GM12801 (cell line): Measurements from ENCODE around the gene CCDC88B.

Experiments used
- TF ChIP-seq, protein P1 (sequence below): IDR thresholded peaks from one replicate; pipeline ENCODE4 v1.5.1; 2011; ENCODE audit warnings: control low read depth; ENCODE audit not compliant: insufficient read length; ENCODE audit errors: extremely low read depth

CCDC88B gene, protein sequence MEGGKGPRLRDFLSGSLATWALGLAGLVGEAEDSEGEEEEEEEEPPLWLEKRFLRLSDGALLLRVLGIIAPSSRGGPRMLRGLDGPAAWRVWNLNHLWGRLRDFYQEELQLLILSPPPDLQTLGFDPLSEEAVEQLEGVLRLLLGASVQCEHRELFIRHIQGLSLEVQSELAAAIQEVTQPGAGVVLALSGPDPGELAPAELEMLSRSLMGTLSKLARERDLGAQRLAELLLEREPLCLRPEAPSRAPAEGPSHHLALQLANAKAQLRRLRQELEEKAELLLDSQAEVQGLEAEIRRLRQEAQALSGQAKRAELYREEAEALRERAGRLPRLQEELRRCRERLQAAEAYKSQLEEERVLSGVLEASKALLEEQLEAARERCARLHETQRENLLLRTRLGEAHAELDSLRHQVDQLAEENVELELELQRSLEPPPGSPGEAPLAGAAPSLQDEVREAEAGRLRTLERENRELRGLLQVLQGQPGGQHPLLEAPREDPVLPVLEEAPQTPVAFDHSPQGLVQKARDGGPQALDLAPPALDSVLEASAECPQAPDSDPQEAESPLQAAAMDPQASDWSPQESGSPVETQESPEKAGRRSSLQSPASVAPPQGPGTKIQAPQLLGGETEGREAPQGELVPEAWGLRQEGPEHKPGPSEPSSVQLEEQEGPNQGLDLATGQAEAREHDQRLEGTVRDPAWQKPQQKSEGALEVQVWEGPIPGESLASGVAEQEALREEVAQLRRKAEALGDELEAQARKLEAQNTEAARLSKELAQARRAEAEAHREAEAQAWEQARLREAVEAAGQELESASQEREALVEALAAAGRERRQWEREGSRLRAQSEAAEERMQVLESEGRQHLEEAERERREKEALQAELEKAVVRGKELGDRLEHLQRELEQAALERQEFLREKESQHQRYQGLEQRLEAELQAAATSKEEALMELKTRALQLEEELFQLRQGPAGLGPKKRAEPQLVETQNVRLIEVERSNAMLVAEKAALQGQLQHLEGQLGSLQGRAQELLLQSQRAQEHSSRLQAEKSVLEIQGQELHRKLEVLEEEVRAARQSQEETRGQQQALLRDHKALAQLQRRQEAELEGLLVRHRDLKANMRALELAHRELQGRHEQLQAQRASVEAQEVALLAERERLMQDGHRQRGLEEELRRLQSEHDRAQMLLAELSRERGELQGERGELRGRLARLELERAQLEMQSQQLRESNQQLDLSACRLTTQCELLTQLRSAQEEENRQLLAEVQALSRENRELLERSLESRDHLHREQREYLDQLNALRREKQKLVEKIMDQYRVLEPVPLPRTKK (N-terminal part only)

DNA sequence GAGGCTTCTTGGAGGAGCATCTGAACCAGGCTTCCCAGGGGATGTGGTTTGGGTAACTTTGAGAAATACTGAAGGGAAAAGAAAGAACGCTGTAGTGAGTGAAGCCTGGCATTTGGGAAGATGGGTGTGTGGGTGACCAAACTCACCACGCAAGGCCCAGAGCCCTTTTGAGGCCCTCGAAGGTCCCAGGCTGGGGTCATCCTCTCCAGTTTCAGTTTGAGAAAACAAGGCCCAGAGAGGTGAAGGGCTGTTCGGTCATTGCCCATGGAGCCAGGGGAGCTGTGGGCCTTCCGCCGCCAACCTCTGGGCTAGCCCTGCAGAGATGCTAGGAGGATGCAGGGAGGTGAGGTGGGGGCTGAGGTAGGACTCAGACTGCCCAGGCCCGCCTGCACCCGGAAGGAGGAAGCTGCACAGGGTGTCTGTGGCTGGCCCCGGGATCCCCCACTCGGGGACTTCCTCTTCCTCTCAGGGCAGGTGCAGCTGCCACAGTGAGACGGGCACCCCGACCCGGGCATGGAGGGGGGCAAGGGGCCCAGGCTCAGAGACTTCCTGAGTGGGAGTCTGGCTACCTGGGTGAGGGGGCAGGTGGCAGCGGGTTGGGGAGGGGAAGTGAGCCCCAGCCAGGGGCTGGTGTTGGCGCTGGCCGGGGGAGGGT lies at the start of gene CCDC88B:
CCDC88B (plus strand) TSS at position 451 of the 655 bp plus-strand sequence; CDS start at position 514, 63 bp downstream.
- TF ChIP-seq, protein P1, sequence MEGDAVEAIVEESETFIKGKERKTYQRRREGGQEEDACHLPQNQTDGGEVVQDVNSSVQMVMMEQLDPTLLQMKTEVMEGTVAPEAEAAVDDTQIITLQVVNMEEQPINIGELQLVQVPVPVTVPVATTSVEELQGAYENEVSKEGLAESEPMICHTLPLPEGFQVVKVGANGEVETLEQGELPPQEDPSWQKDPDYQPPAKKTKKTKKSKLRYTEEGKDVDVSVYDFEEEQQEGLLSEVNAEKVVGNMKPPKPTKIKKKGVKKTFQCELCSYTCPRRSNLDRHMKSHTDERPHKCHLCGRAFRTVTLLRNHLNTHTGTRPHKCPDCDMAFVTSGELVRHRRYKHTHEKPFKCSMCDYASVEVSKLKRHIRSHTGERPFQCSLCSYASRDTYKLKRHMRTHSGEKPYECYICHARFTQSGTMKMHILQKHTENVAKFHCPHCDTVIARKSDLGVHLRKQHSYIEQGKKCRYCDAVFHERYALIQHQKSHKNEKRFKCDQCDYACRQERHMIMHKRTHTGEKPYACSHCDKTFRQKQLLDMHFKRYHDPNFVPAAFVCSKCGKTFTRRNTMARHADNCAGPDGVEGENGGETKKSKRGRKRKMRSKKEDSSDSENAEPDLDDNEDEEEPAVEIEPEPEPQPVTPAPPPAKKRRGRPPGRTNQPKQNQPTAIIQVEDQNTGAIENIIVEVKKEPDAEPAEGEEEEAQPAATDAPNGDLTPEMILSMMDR = no peak

DNA sequence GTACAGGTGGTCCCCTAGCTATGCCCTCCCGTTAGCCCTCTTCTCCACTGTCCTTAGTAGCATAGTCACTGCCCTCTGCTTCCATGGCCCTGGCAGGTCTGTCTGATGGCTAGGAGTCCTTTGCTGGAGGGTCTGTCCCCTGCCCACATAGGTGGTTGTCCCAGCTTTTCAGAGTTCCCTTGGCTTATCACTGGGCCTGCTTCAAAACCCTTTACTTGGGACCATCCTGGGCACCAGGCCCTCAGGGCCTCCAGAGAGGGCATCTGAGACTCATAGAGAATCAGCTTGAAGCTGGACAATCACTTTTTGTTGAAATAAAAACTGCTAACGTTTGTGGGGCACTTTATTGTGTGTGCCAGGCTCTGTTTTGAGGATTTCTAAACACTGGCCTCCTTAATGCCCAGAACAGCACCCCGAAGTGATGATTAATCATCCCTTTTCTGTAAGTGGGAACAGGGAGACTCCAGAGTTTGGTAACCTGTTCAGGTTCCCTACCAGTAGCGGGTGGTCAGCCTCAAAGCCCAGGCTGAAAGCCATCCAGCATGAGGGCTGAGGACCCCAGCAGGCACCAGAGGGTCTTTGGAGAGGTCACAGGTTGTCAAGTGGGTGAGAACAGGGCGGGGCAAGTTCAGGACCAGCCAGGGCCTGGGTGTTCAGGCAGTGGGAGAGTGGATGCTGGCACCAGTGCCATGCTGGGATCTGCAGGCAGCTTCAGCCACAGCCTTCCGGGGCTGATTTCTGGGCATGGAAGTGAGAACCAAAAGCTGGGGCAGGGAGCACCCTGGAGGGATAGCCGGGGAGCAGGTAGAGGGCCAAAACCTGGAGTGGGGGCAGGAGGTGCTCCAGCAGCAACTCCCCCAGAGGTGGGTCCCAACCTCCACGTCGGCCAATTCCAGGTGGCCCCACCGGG lies 49.4 kb upstream of the CCDC88B start:
- TF ChIP-seq, protein P1 = no peak

DNA sequence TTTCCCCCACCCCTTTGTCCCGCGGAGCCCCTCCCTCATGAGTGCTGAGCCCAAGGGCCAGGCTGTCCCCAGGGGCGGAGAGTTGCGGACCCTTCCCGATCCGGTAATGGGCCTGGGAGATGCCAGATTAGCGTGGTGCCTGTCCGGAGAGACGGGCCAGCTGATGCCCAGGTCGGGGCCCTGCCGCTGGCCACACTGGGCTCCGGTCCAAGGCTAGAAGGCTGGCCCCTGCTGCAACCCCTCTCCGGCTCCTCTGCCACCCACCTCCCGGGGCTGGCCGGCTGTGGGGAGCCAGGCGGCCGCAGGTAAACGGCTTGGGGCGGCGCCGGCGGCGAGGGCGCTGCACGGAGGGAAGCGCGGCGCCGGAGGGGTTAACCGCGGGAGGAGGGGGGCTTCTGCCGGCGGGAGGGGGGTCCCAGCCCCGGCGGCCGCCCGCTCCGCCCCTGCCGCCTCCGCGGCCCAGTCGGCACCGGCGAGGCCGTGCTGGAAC lies 48.7 kb upstream of the CCDC88B start, which contains the start of gene KCNK4:
KCNK4 (plus strand) TSS at position 41 of the 490 bp plus-strand sequence. CDS start 1,717 bp downstream, outside the sequence.
- TF ChIP-seq, protein P1 = no peak

DNA sequence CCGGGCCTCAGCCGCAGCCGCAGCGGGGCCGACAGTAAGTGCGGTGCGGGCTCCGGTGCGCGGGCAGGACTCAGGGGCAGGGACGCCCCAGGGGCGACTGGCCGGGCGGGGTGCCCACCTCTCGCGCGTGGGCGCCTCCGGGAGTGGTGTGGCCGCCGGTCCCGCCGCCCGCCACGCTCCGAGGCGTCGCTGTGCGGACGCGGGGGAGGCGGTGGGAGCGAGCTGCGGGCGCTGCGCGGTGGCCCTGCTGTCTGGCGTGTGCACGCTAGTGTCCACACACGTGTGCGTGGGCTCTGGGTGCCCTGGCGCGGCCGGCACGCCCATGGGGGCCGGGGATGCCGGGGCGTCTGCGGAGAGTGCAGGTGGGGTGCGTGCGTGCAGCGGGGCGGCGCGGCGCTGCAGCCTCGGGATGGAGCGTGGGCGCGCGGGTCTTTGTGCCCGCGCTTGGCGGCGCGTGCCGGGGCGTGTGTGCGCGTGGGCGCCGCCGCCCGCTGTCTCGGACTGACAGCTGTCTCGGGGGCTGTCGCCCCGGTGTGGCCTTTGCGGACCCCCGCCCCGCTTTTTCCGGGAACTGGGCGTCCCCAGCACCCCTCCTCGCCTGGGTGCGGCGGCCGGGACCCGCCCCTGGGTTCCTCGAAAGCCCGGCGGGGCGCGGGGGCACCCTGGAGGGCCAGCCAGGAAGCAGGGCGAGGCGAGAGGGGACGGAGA lies 48.1 kb upstream of the CCDC88B start:
- TF ChIP-seq, protein P1 = no peak

DNA sequence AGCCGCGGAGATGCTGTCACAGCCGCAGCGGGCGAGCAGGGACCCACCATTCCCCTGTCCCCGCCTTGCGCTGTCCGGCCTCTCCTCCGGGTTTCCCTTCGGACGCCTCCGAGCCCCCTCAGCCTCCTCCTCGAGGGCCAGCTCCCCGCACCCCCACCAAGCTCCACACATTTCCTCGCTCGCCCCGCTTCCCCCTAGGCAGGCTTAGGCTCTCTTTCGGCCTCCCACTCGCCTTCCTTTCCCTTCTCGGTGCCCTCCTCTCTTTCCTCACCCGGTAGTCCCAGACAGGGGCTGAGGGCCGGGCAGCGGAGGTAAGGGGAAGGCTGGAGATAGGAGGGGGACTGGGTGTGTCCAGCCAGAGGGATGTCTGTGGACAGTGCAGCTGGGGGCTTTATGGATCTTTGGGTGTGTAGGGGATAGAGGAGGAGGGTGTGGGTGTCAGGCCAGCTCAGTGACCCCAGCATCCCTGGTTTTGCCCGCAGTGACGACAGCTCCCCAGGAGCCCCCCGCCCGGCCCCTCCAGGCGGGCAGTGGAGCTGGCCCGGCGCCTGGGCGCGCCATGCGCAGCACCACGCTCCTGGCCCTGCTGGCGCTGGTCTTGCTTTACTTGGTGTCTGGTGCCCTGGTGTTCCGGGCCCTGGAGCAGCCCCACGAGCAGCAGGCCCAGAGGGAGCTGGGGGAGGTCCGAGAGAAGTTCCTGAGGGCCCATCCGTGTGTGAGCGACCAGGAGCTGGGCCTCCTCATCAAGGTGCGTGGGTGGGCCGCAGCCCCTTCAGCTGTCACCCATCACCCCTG lies 47.3 kb upstream of the CCDC88B start:
- TF ChIP-seq, protein P1 = no peak
